Smooth muscle cell (in vitro differentiated cells): ENCODE data around the gene PACSIN2. TPM values are rescaled to one million over a fixed set of nuclear protein-coding genes. Genes with fewer than 3 reads are reported as not detected.

Source experiments
- DNase-seq: peaks from one replicate; lab custom pipeline; 2025; ENCODE audit not compliant: unreplicated experiment; lab: John Stamatoyannopoulos, UW
- H2AFZ ChIP-seq: fragments of 200-600 bp; sonication (generic); 2 replicates; pipeline ENCODE4 v1.6.0; 2016; ENCODE audit warnings: antibody characterized with exemption, low read depth, mild to moderate bottlenecking
- H3F3A ChIP-seq: fragments of 200-600 bp; sonication (generic); 2 replicates; pipeline ENCODE4 v1.6.0; 2017; ENCODE audit warnings: antibody characterized with exemption, low read depth
- H3K27ac ChIP-seq: fragments of 200-600 bp; sonication (generic); 2 replicates; pipeline ENCODE4 v1.5.1; 2016; ENCODE audit warnings: low read depth, mild to moderate bottlenecking
- H3K27me3 ChIP-seq: fragments of 200-600 bp; sonication (generic); 2 replicates; pipeline ENCODE4 v1.6.1; 2016; ENCODE audit warnings: low read depth, mild to moderate bottlenecking
- H3K36me3 ChIP-seq: fragments of 200-600 bp; sonication (generic); 2 replicates; pipeline ENCODE4 v1.5.1; 2016; ENCODE audit warnings: low read depth
- H3K4me1 ChIP-seq: fragments of 200-600 bp; sonication (generic); 2 replicates; pipeline ENCODE4 v1.5.1; 2016; ENCODE audit warnings: low read depth
- H3K4me2 ChIP-seq: fragments of 200-600 bp; sonication (generic); 2 replicates; pipeline ENCODE4 v1.6.0; 2016; ENCODE audit warnings: mild to moderate bottlenecking
- H3K4me3 ChIP-seq: fragments of 200-600 bp; sonication (generic); 2 replicates; pipeline ENCODE4 v1.5.1; 2016; ENCODE audit warnings: mild to moderate bottlenecking
- H3K79me2 ChIP-seq: fragments of 200-600 bp; sonication (generic); 2 replicates; pipeline ENCODE4 v1.6.0; 2016; ENCODE audit warnings: low read depth, mild to moderate bottlenecking
- H3K9ac ChIP-seq: fragments of 200-600 bp; sonication (generic); 2 replicates; pipeline ENCODE4 v1.6.0; 2016; ENCODE audit warnings: low read depth
- H3K9me3 ChIP-seq: fragments of 200-600 bp; sonication (generic); replicated peaks from 2 replicates; pipeline ENCODE4 v1.5.1; 2016; ENCODE audit warnings: low read depth
- H4K20me1 ChIP-seq: fragments of 200-600 bp; sonication (generic); 2 replicates; pipeline ENCODE4 v1.6.0; 2016; ENCODE audit warnings: low read depth
- CTCF ChIP-seq: fragments of 200-600 bp; sonication (generic); IDR thresholded peaks from 2 replicates; pipeline ENCODE4 v1.5.1; 2017; ENCODE audit warnings: borderline replicate concordance, mild to moderate bottlenecking, antibody characterized with exemption; ENCODE audit not compliant: insufficient read depth, poor library complexity, severe bottlenecking
- WGBS: methylation state at CpG from one replicate; pipeline ENCODE4 v1.1.7; 2016; ENCODE audit warnings: low lambda C conversion rate; 5-methylcytosine and 5-hydroxymethylcytosine counted together
- polyA plus RNA-seq: library from polyadenylated mRNA; unstranded; fragments of >200 nt; fragmentation: Nextera tagmentation; extraction: Ambion mirVana; gene quantifications from 2 replicates; pipeline ENCODE4 v1.2.1, GENCODE V29; 2016
- total RNA-seq: library from RNA; depleted of rRNA; stranded (reverse); fragments of >200 nt; gene quantifications from 2 replicates; pipeline ENCODE4 v1.2.3, GENCODE V29; 2014

PACSIN2 gene
- total and polyA plus RNA-seq, 2 experiments from 2014 or later: 34.7 to 41.1 TPM

- Histone ChIP-seq H3K9me3 (no peaks in the 10 kb centered on the region), H4K20me1 (no peaks in the 10 kb centered on the region), H3K27me3 (no peaks in the 10 kb centered on the region), H2AFZ (no peak overlapping the region), H3K4me1 (no peaks in the 10 kb centered on the region), H3F3A (peaks cover 10% of the 10 kb centered on the region), H3K9ac (no peak overlapping the region), H3K4me2 (no peak overlapping the region), H3K27ac (peak overlapping the region; percentile 89), H3K79me2 (no peaks in the 10 kb centered on the region), H3K36me3 (no peaks in the 10 kb centered on the region), H3K4me3 (no peak overlapping the region)
- no peak for TF ChIP-seq CTCF
- WGBS: 50% methylated on average over 4 of the region's 4 CpGs
- DNase-seq: no peak
These were observed 151.5 kb downstream of the PACSIN2 start for GRCh38 chr22:42863349-42863961.

- no peak for DNase-seq
- Histone ChIP-seq H4K20me1 (no peaks in the 10 kb centered on the region), H3K4me2 (no peak overlapping the region), H3K27me3 (no peaks in the 10 kb centered on the region), H3K4me1 (no peaks in the 10 kb centered on the region), H3K27ac (peak overlapping the region; percentile 89), H3K9me3 (no peaks in the 10 kb centered on the region), H2AFZ (no peak overlapping the region), H3K79me2 (no peaks in the 10 kb centered on the region), H3K36me3 (no peaks in the 10 kb centered on the region), H3F3A (peaks cover 10% of the 10 kb centered on the region), H3K9ac (no peak overlapping the region), H3K4me3 (no peak overlapping the region)
- 67% methylated on average over 7 of the region's 7 CpGs for whole genome bisulfite sequencing
- TF ChIP-seq CTCF: no peak
These were observed 152.8 kb downstream of the PACSIN2 start for GRCh38 chr22:42862045-42862734.

GRCh38 chr22:42860968-42861367 is 154.0 kb downstream of the PACSIN2 start:
- Histone ChIP-seq H3K4me2 (no peak overlapping the region), H2AFZ (no peak overlapping the region), H3K4me1 (no peaks in the 10 kb centered on the region), H3F3A (peaks cover 10% of the 10 kb centered on the region), H3K9me3 (no peaks in the 10 kb centered on the region), H3K36me3 (no peaks in the 10 kb centered on the region), H3K4me3 (no peak overlapping the region), H4K20me1 (peaks cover 2% of the 10 kb centered on the region), H3K27ac (no peak overlapping the region), H3K9ac (no peak overlapping the region), H3K27me3 (no peaks in the 10 kb centered on the region), H3K79me2 (peaks cover 6% of the 10 kb centered on the region)
- WGBS: 93% methylated on average over 4 of the region's 4 CpGs
- no peak for TF ChIP-seq CTCF
- DNase-seq: no peak
